Subcutaneous abdominal adipose tissue (tissue), 5 donors: ENCODE measurements around the gene MORN3.
"Not testable (repeated sequence)": the region's sequence is repeated elsewhere in the genome, so short reads cannot be mapped to it uniquely, and the experiment has no call there.

Experiments used
- H3K27ac ChIP-seq: one replicate; pipeline ENCODE4 v1.7.0; 2013; ENCODE audit warnings: low read depth, mild to moderate bottlenecking, inconsistent platforms, low read length, moderate library complexity
- H3K27me3 ChIP-seq, 5 donors: one replicate each; pipeline ENCODE4 v1.7.0; 2013; ENCODE audit warnings: low read length in 5 of 5, inconsistent platforms in 1 of 5; ENCODE audit not compliant: control insufficient read depth in 5 of 5, insufficient read depth in 4 of 5
- H3K36me3 ChIP-seq, 5 donors: one replicate each; pipeline ENCODE4 v1.7.0; 2013; ENCODE audit warnings: low read length in 5 of 5; ENCODE audit not compliant: control insufficient read depth in 5 of 5, insufficient read depth in 5 of 5
- H3K4me1 ChIP-seq, 5 donors: one replicate each; pipeline ENCODE4 v1.7.0; 2013; ENCODE audit warnings: low read length in 5 of 5, mild to moderate bottlenecking in 3 of 5, moderate library complexity in 1 of 5; ENCODE audit not compliant: control insufficient read depth in 5 of 5, insufficient read depth in 5 of 5
- H3K4me3 ChIP-seq, 5 donors: one replicate each; pipeline ENCODE4 v1.7.0; 2013; ENCODE audit warnings: low read length in 5 of 5, low read depth in 1 of 5
- H3K9ac ChIP-seq, 5 donors: one replicate each; pipeline ENCODE4 v1.7.0; 2013; ENCODE audit warnings: low read length in 5 of 5, mild to moderate bottlenecking in 4 of 5, moderate library complexity in 3 of 5
- H3K9me3 ChIP-seq, 5 donors: one replicate each; pipeline ENCODE4 v1.7.0; 2013; ENCODE audit warnings: low read length in 5 of 5; ENCODE audit not compliant: control insufficient read depth in 5 of 5
- donor health status: healthy.
- donor health status: healthy.
- donor health status: healthy.
- donor health status: healthy.
- donor health status: healthy.

The MORN3 gene

DNA sequence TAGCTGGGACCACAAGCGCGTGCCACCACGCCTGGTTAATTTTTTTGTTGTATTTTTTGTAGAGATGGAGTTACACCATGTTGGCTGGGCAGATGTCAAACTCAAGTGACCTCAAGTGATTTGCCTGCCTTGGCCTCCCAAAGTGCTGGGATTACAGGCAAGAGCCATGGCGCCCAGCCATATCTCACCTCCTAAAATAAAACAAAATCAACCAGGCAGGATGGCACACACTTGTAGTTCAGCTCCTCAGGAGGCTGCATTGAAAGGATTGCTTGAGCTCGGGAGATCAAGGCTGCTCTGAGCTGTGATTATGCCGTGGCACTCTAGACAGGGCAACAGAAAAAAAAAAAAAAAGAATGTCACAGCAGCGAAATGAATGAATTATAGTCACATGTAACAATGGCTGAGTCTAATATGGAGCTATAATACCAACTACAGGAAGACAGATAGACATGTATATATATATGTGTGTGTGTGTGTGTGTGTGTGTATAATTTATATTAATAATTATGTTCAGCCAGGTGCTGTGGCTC lies 23.8 kb upstream of the MORN3 start:
- Histone ChIP-seq H3K9me3 (no peaks in the 10 kb centered on the region), H3K27me3 (no peaks in the 10 kb centered on the region), H3K4me1 (peaks cover 0 to 4% (median 2%) of the 10 kb centered on the region in 5 donors), H3K36me3 (no peaks in the 10 kb centered on the region), H3K27ac (no peak overlapping the region), H3K4me3 (no peak overlapping the region), H3K9ac (no peak overlapping the region)

DNA sequence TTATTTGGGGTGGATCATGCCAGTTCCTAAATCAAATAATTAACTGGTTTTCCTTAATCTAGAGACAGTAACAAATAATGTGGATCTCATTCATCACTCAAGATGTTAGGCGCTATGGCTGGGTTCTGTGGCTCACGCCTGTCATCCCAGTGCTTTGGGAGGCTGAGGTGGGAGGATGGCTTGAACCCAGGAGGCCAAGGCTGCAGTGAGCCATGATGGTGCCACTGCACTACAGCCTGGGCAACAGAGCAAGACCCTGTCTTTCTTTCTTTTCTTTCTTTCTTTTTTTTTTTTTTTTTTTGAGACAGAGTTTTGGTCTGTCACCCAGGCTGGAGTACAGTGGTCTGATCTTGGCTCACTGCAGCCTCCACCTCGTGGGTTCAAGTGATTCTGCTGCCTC lies 23.3 kb upstream of the MORN3 start:
- H3K4me3 ChIP-seq, H3K36me3 ChIP-seq, H3K27ac ChIP-seq, H3K4me1 ChIP-seq, H3K9me3 ChIP-seq, H3K9ac ChIP-seq, H3K27me3 ChIP-seq: not testable (repeated sequence)

DNA sequence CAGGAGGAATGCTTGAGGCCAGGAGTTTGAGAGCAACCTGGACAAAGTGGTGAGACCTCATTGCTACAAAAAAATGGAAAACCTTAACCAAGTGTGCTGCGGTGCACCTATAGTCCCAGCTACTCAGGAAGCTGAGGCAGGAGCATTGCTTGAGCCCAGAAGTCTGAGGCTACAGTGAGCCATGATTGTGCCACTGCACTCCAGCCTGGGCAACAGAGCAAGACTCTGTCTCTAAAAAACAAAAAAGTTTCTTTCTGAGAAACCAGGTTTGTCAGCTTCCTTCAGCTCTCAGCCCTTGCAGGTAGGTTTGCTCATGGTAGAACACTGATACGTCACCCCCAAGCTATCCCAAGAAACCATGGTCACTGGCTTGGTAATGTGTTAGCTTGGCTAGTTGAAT lies 20.0 kb upstream of the MORN3 start:
- Histone ChIP-seq H3K9ac (no peak overlapping the region), H3K27me3 (no peaks in the 10 kb centered on the region), H3K4me3 (no peak overlapping the region), H3K4me1 (peaks cover 0 to 6% (median 4%) of the 10 kb centered on the region in 5 donors), H3K27ac (no peak overlapping the region), H3K9me3 (no peaks in the 10 kb centered on the region), H3K36me3 (no peaks in the 10 kb centered on the region)

DNA sequence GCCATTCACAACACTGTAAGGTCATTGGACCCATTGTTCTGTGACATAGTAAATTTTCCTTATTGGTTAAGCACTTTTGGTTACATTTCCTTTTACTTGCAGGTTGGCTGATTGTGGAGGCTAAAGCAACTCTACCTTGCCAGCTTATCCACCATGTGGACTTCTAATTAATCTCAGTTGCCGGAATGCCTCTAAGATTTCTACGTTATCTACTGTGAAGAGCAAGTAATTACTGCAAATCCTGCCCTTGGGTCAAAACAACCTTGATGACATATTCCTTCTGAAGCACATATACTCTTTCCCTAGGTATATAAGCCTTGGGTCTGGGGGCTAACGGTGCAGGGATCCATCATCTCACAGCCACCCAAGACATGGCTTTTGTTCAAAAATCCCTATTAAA lies 19.5 kb upstream of the MORN3 start:
- no peaks in the 10 kb centered on the region for H3K9me3 ChIP-seq
- H3K9ac ChIP-seq, result no peak overlapping the region
- peaks cover 0 to 6% (median 4%) of the 10 kb centered on the region in 5 donors for H3K4me1 ChIP-seq
- H3K27me3 ChIP-seq, result no peaks in the 10 kb centered on the region
- no peak overlapping the region for H3K27ac ChIP-seq
- H3K4me3 ChIP-seq, result no peak overlapping the region
- no peaks in the 10 kb centered on the region for H3K36me3 ChIP-seq

DNA sequence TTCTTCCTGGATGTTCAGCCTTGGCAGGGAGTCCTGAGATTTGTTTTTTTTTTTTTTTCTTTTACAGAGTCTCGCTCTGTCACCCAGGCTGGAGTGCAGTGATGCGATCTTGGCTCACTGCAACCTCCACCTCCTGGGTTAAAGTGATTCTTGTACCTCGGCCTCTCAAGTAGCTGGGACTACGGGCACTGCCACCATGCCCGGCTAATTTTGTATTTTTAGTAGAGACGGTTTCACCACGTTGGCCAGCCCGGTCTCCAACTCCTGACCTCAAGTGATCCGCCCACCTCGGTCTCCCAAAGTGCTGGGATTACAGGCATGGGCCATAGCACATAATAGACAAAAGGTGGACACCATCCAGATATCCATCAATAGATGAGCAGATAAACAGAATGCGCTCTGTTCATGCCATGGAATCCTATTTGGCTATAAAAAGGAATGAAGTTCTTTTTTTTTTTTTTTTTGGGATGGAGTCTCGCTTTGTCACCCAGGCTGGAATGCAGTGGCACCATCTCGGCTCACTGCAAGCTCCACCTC lies 10.3 kb upstream of the MORN3 start:
- not testable (repeated sequence) for H3K27ac ChIP-seq, H3K36me3 ChIP-seq, H3K27me3 ChIP-seq, H3K9ac ChIP-seq, H3K4me1 ChIP-seq, H3K9me3 ChIP-seq, H3K4me3 ChIP-seq

DNA sequence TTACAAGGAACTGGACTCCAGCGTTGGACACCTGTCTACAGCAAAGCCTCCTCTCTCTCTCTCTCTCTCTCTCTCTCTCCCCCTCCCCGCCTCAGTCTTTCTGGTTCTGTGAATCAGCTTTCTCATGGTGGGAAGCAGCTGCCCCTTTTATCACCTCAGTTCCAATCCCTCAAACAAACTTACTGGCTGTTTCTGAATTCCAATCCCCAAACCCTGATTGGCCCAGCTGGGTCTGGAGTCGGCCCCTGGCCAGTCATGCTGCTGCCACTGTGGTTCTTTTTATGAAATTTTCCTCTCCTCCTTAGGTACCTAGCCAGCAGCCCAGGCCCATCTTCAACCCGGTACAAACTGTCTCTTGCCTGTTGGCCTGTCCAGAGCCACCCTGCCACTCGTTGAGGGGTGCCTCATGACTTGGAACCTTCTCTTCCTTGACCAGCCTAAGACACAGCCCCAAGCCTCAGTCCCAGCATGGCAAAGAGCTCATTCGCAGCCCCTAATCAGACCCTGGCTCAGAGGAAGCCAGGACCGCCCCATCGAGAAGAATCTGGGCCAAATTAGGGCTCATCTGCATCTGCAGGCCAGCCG lies 9.4 kb upstream of the MORN3 start:
- H3K9ac ChIP-seq, result no peak overlapping the region
- H3K27ac ChIP-seq, result no peak overlapping the region
- peaks cover 0 to 3% (median 0%) of the 10 kb centered on the region in 5 donors for H3K4me1 ChIP-seq
- no peak overlapping the region for H3K4me3 ChIP-seq
- H3K36me3 ChIP-seq, result no peaks in the 10 kb centered on the region
- no peaks in the 10 kb centered on the region for H3K9me3 ChIP-seq
- H3K27me3 ChIP-seq, result no peaks in the 10 kb centered on the region

DNA sequence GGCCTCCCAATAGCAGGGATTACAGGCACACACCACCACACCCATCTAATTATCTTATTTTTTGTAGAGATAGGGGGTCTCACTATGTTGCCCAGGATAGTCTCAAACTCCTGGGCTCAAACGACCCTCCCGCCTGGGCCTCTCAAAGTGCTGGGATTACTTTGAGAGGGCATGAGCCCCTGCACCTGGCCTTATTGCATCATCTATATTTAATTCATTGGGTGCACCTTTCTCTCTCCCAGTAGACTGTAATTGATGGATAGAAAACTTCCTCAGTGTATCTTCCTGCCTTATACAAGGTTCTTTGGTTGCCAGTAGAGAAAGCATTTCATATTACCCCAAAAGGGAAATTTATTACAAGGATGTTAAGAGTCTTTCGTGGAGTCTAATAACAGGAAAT lies 8.9 kb upstream of the MORN3 start:
- no peak overlapping the region for H3K9ac ChIP-seq
- no peak overlapping the region for H3K4me3 ChIP-seq
- H3K9me3 ChIP-seq, result no peaks in the 10 kb centered on the region
- H3K36me3 ChIP-seq, result no peaks in the 10 kb centered on the region
- H3K4me1 ChIP-seq, result peaks cover 0 to 5% (median 1%) of the 10 kb centered on the region in 5 donors
- no peaks in the 10 kb centered on the region for H3K27me3 ChIP-seq
- H3K27ac ChIP-seq, result no peak overlapping the region

DNA sequence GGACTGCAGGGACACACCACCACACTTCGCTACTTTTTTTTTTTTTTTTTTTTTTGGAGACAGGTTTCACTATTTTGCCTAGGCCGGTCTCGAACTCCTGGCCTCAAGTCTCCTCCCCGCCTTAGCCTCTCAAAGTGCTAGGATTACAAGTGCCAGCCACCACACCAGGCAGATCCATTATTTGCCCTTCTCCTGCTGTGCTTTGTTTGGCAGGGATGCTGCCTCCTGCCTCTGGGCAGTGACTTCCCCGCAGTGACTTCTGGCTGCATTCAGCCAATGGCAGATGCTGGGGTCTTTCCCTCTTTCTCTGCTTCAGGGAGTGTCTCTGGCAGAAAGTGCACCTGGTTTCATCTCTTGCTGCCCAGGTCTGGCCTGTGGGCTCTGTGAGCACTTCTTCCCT lies 6.7 kb upstream of the MORN3 start:
- Histone ChIP-seq H3K9ac (no peak overlapping the region), H3K27ac (no peak overlapping the region), H3K27me3 (no peaks in the 10 kb centered on the region), H3K4me1 (peaks cover 0 to 17% (median 14%) of the 10 kb centered on the region in 5 donors), H3K9me3 (no peaks in the 10 kb centered on the region), H3K4me3 (no peak overlapping the region), H3K36me3 (no peaks in the 10 kb centered on the region)

DNA sequence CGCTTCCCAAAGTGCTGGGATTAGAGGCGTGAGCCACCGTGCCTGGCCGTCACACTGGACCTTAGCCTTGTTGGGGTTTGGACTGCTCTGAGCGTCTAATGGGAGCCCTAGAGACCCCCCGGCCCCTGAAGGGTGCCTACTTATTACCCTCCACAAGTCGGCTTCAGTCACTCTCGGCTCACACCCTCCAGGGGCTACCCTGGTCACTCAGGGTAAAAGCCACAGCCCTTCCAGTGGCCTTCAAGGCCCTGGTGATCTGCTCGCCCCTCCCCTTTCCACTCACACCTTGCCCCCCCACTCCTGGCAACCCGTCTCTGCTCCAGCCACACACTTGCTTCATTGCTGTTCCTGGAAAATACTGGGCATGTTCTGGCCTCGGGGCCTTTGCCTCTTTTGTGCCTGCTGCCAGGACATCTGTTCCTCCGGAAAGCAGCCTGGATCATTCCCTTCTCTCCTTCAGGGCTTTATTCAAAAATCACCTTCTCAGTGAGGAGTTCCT lies 3.6 kb upstream of the MORN3 start:
- no peaks in the 10 kb centered on the region for H3K9me3 ChIP-seq
- no peaks in the 10 kb centered on the region for H3K36me3 ChIP-seq
- H3K27ac ChIP-seq, result peak overlapping the region; percentile 37
- peaks cover 0 to 17% (median 14%) of the 10 kb centered on the region in 5 donors for H3K4me1 ChIP-seq
- H3K4me3 ChIP-seq, result peak overlapping the region; percentile 62 to 68 (median 64)
- no peaks in the 10 kb centered on the region for H3K27me3 ChIP-seq
- H3K9ac ChIP-seq, result no peak overlapping the region

DNA sequence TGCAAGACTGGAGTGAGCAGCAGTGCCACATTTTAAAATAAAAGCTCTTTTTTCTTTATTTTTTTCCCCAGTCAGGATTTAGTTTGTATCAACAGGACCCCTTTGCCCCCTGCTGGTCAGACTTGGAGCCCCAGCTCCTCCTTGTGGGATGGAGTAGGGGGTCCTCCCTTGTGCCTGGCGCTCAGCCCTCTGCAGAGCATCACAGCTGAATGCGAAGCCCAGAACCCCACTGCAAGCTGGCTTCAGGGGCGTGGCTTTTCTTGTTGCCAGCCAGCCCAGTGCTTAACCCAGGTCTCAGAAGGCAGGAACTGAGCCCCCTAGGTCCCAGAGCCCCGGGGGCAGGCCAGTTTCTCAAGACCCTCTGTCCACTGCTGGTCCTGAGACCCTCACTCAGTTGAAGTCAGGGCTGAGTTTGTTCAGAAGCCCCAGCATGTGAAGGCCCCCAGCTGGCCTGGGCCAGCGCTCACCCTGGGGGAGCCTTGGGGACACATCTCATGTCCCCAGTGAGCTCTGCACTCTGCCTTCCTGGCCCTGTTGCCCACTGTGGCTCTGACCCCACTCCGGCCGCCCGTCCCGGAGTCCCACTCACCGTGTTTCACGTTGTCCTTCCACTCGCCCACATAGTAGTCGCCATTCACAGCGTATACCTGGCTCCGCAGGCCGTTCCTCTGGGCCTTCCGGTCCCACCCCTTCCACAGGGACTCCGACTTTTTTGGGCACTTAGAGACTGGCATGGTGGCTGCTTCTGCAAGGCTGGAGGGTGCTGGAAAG lies 519 bp downstream of the MORN3 start:
- H3K27me3 ChIP-seq, result no peaks in the 10 kb centered on the region
- no peak overlapping the region for H3K4me3 ChIP-seq
- H3K27ac ChIP-seq, result no peak overlapping the region
- peaks cover 0 to 17% (median 14%) of the 10 kb centered on the region in 5 donors for H3K4me1 ChIP-seq
- H3K9me3 ChIP-seq, result no peaks in the 10 kb centered on the region
- H3K9ac ChIP-seq, result peak overlapping the region in 1 of 5 donors; percentile 20
- H3K36me3 ChIP-seq, result no peaks in the 10 kb centered on the region
